Myocyte (in vitro differentiated cells): Measurements from ENCODE around the gene OTOP2. TPM values are rescaled to one million over a fixed set of nuclear protein-coding genes. Genes with fewer than 3 reads are reported as not detected.

ENCODE experiments used
- DNase-seq: peaks from one replicate; pipeline ENCODE4 v3.0.0-alpha.2; 2012; ENCODE audit warnings: low read depth
- total RNA-seq: library from RNA; depleted of rRNA; stranded (reverse); fragments of >200 nt; gene quantifications from 2 replicates; pipeline ENCODE4 v1.2.3, GENCODE V29; 2014

Gene OTOP2
- total RNA-seq, 1 donor from 2014 or later = not detected

DNA sequence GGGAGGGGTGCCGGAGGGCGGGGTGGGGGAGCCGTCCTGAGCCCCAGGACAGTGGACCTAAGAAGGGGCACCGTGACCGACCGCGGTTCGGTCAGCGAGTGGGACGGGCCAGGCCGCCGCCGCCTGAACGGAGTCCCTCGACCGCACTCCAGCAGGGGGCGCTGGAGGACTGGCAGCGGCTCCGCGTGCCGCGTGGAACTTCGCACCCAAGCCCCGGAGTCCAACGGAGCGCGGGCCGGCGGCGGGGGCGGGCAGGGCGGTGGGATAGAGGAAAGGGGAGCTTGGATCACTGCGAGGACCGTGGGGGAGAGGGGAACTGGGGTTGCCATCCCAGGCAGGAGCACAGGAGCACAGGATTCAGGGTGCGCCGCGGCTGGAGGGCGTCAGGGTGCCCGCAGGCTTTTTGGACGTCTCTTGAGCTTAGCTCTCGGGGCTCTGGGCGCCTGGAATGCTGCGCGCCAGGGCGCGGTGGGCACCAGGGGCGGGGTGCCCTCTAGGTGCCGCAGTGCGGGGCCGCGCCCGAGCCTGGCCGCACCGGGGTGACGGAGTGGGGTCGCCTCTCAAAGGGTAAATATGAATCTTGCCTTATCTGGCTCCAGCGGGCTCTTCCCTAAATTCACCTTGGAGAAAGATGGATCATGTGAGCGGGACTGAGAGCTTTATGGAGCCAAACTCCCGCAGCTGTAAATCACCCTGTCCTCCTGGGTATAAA is 379 bp upstream of the OTOP2 start:
- peak; percentile 24 for DNase-seq

- DNase-seq = no peak
Measured at GRCh38 chr17:74925242-74925641, 1.2 kb downstream of the OTOP2 start.

DNA sequence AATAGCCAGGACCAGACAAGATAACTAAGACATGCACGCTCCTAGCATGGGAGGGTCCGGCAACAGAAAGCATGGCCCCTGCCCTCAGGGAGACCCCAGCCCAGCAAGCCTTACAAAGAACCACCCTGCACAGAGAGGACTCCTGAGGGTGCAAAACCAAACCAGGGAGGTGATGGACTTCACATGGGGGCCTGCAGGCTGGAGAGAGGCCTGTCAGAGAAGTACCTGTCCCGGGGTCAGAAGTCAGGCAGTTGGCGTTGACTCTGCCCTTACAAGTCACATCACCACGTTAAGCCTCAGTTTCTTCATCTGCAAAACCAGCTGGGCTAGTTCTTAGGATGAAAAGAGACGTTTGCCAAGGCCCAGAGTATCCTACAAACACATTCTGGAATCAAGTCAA is 4.7 kb downstream of the OTOP2 start:
- no peak for DNase-seq

- no peak for DNase-seq
Measured at GRCh38 chr17:74930535-74931036, 6.5 kb downstream of the OTOP2 start.

- no peak for DNase-seq
Measured at GRCh38 chr17:74935048-74935447, 11.0 kb downstream of the OTOP2 start.

- no peak for DNase-seq
Measured at GRCh38 chr17:74935585-74936469, 11.8 kb downstream of the OTOP2 start, which contains the start of gene OTOP3. TSS of gene OTOP3 (plus strand) at chr17:74935898. CDS start at chr17:74935922, 24 bp downstream.

DNA sequence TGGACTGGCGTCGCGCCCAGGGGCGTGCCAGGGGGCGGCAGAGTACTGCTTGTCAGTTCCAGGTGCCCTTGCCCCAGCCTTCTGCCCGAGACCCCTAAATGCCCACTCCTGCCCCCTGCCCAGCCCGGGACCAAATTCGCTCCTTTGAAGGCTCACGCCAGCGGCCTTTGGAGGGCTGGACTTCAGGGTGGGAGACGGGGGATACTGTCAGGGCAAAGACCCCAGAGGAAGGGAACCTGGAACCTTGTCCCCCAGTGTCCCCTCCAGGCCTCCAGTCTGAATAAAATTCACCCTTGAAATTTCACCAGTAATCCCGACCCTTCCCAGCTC is 12.4 kb downstream of the OTOP2 start:
- no peak for DNase-seq

DNA sequence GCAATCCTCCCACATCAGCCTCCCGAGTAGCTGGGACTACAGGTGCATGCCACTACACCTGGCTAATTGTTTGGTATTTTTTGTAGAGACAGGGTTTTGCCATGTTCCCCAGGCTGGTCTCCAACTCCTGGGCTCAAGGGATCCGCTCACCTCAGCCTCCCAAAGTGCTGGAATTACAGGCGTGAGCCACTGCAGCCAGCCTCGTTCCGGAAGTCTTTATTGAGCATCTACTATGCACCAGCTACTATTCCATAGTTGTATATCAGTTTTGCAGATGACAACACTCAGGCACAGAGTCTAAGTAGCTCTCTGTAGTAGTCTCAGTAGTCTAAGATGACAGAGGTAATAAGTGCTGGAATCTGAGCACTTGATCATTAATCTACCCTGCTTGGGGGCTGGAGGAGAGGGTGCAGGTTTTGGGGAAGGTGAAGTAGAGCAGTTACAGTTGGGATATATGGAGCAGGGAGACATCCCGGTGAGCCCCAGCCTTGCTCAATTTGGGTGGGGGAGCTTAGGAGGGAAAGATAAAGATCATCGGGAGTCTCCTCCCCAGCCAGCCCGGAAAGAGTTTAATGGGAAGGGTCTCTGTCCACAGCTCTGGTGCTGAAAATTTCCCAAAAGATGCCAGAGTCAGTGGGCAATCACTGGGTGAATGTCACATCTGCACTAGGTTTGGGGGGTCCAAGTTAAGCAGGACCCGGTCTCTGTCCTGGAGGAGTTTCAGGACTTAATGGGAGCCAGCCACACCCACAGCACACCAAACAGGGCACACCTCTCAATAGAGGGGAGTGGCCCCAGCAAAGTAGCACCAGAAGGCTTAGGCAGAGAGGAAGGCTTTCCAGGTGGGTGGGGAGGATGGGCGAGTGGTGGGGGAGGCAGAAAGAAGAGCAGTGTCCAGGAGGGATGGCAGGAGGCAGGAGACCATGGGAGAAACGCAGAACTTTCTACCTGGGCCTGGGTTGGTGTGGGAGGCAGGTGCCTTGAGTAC is 13.3 kb downstream of the OTOP2 start:
- DNase-seq = no peak

DNA sequence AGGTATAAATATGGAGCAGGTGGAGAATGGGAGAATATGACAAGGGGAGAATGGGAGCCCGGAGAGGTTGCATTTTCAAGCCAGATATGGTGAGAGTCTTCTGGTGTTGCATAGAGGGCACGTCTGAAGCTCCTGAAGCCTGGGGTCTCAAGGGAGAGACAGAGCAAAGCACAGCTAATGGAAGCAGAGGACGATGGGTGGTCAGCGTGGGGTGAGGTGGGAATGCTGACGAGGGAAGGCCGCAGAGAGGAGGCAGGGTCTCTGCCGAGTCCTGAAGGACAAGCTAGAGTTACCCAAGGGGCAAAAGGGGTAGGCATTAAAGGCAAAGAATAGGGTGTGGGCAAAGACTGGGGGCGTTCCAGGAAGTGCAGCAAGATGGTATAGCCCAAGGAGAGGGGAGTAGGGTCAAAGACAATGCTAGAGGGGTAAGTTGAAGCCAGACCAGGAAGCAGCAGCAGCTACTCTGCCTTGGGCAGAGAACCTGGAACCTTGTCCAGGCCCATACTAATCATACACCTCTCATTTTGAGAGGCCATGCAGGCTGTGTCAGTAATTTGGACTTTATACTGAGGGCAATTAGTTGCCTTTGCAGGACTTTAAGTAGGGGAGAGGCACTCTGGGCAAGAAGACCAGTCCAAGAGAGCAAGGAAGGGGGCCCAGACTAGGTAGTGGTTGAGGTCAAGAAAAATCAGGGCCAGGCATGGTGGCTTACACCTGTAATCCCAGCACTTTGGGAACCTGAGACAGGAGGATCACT is 14.3 kb downstream of the OTOP2 start:
- DNase-seq = no peak

GRCh38 chr17:74939534-74939933 is 15.5 kb downstream of the OTOP2 start:
- DNase-seq = no peak

GRCh38 chr17:74941128-74941725 is 17.2 kb downstream of the OTOP2 start:
- DNase-seq = no peak

- no peak for DNase-seq
Measured at GRCh38 chr17:74943808-74944522, 19.9 kb downstream of the OTOP2 start.

DNA sequence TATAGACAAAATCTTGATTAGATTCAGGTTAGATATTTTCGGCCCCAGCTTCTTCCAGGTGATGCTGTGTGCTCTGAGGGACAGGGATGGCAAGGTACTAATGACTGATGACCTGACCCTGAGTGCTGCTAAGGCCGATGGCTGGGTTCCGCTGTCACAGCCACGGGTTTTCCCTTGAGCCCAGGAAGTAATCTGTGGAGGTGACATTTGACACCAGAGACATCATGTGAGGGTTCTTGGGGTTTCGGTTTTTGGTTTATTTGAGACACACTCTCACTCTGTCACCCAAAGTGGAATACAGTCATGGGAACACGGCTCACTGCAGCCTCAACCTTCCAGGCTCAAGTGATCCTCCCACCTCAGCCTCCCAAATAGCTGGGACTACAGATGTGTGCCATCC is 21.5 kb downstream of the OTOP2 start:
- DNase-seq = no peak

DNA sequence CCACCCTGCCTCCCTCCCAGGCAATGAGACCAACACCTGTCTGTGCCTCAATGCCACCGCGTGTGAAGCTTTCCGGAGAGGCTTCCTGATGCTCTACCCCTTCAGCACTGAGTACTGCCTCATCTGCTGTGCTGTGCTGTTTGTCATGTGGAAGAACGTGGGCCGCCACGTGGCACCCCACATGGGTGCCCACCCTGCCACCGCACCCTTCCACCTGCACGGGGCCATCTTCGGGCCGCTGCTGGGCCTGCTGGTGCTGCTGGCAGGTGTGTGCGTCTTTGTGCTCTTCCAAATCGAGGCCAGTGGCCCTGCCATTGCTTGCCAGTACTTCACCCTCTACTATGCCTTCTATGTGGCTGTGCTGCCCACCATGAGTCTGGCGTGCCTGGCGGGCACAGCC is 22.6 kb downstream of the OTOP2 start:
- DNase-seq = no peak

DNA sequence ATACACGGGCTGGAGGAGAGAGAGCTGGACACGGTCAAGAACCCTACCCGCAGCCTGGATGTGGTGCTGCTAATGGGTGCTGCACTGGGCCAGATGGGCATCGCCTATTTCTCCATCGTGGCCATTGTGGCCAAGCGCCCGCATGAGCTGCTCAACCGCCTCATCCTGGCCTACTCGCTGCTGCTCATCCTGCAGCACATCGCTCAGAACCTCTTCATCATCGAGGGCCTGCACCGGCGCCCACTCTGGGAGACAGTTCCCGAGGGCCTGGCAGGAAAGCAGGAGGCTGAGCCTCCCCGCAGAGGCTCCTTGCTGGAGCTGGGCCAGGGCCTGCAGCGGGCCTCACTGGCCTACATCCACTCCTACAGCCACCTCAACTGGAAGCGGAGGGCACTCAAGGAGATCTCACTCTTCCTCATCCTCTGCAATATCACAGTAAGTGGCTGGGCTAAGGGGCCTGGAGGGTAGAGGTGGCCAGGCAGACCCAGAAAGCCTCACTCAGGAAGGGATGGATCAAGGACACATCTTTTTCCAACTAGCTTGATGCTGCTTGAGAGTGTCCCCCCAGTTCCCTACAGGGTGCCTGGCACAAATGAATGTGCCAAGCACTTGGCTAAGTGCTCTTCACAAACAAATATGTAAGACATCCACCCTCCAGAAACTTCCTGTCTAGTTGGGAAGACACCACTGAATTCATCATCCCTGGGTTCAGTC is 23.1 kb downstream of the OTOP2 start:
- no peak for DNase-seq

- DNase-seq = no peak
Measured at GRCh38 chr17:74949455-74950115, 25.5 kb downstream of the OTOP2 start.

DNA sequence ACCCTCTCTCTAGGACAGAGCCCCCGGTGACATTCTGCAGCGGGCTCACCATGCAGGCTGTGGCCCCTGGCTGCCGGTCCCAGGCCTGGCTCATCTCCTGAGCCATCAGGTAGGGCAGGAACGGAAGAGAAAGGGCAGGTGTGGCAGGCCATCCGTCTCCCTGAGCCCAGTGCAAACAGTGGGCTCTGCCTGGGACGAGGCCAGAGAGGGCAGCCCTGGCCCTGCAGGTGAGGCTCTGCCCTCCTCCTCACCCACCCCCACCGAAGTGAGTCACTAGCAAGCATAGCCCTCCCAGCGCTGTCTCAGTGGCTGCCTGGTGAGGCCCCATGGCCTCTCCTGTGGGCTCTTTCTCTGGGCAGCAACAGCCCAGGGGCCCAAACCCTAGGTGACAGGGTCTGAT is 26.1 kb downstream of the OTOP2 start:
- no peak for DNase-seq

- no peak for DNase-seq
Measured at GRCh38 chr17:74951065-74951464, 27.0 kb downstream of the OTOP2 start.
